ENCODE results near the gene ANKRD9.

- no peak for TF ChIP-seq CTCF (IDR thresholded peaks at IDR 0.05)
- TF ChIP-seq POLR2AphosphoS5 (IDR thresholded peaks at IDR 0.05) = no peak
- TF ChIP-seq POLR2A (IDR thresholded peaks at IDR 0.05) = no peak
- no peak for TF ChIP-seq EP300 (IDR thresholded peaks at IDR 0.05)
Measured at GRCh38 chr14:102479107-102479506, 30.5 kb downstream of the ANKRD9 start.

Data from upper lobe of left lung (tissue), 4 donors.